ENCODE data around the gene SAPCD1. TPM values are rescaled to one million over a fixed set of nuclear protein-coding genes. Genes with fewer than 3 reads are reported as not detected.

SAPCD1 gene
- total RNA-seq, 1 donor from 2014 or later, result not detected

GRCh38 chr6:31740397-31741223, 21.8 kb upstream of the SAPCD1 start:
- no peak for TF ChIP-seq CTCF (IDR thresholded peaks at IDR 0.05; ENCODE audit: borderline replicate concordance)
- Histone ChIP-seq H3K36me3 (no peaks in the 10 kb centered on the region), H3K9me3 (replicated peaks) (no peaks in the 10 kb centered on the region), H3K4me1 (peaks cover 47% of the 10 kb centered on the region), H3K4me3 (peak overlapping the region; percentile 78), H3K27me3 (ENCODE audit: low read depth) (no peaks in the 10 kb centered on the region), H3K27ac (replicated peaks) (peak overlapping the region; percentile 62)
- no peak for DNase-seq
- intact Hi-C loops (cut with micrococcal nuclease), result no loop called here

GRCh38 chr6:31741815-31742214, 20.6 kb upstream of the SAPCD1 start:
- intact Hi-C loops (cut with micrococcal nuclease), result no loop called here
- H3K27me3 ChIP-seq (ENCODE audit: low read depth), result no peaks in the 10 kb centered on the region
- no peak for TF ChIP-seq CTCF (IDR thresholded peaks at IDR 0.05; ENCODE audit: borderline replicate concordance)
- H3K36me3 ChIP-seq, result no peaks in the 10 kb centered on the region
- H3K4me1 ChIP-seq, result peaks cover 37% of the 10 kb centered on the region
- DNase-seq, result no peak
- no peak overlapping the region for H3K4me3 ChIP-seq
- no peak overlapping the region for H3K27ac ChIP-seq (replicated peaks)
- no peaks in the 10 kb centered on the region for H3K9me3 ChIP-seq (replicated peaks)

GRCh38 chr6:31742894-31743293, 19.6 kb upstream of the SAPCD1 start:
- no peak overlapping the region for H3K27ac ChIP-seq (replicated peaks)
- no peak for DNase-seq
- intact Hi-C loops (cut with micrococcal nuclease), result no loop called here
- no peaks in the 10 kb centered on the region for H3K27me3 ChIP-seq (ENCODE audit: low read depth)
- H3K36me3 ChIP-seq, result no peaks in the 10 kb centered on the region
- no peaks in the 10 kb centered on the region for H3K9me3 ChIP-seq (replicated peaks)
- TF ChIP-seq CTCF (IDR thresholded peaks at IDR 0.05; ENCODE audit: borderline replicate concordance), result no peak
- H3K4me1 ChIP-seq, result peaks cover 26% of the 10 kb centered on the region
- H3K4me3 ChIP-seq, result no peak overlapping the region

- no peaks in the 10 kb centered on the region for H3K9me3 ChIP-seq (replicated peaks)
- DNase-seq, result no peak
- intact Hi-C loops (cut with micrococcal nuclease), result no loop called here
- no peaks in the 10 kb centered on the region for H3K27me3 ChIP-seq (ENCODE audit: low read depth)
- no peak overlapping the region for H3K27ac ChIP-seq (replicated peaks)
- peaks cover 12% of the 10 kb centered on the region for H3K4me1 ChIP-seq
- no peak overlapping the region for H3K4me3 ChIP-seq
- TF ChIP-seq CTCF (IDR thresholded peaks at IDR 0.05; ENCODE audit: borderline replicate concordance), result no peak
- H3K36me3 ChIP-seq, result no peaks in the 10 kb centered on the region
These were observed 18.0 kb upstream of the SAPCD1 start for GRCh38 chr6:31744422-31744821.

GRCh38 chr6:31749301-31750036, 13.0 kb upstream of the SAPCD1 start:
- no peak overlapping the region for H3K27ac ChIP-seq (replicated peaks)
- no peak for DNase-seq
- H3K9me3 ChIP-seq (replicated peaks), result no peaks in the 10 kb centered on the region
- H3K4me1 ChIP-seq, result no peaks in the 10 kb centered on the region
- TF ChIP-seq CTCF (IDR thresholded peaks at IDR 0.05; ENCODE audit: borderline replicate concordance), result no peak
- intact Hi-C loops (cut with micrococcal nuclease), result no loop called here
- no peaks in the 10 kb centered on the region for H3K36me3 ChIP-seq
- no peak overlapping the region for H3K4me3 ChIP-seq
- H3K27me3 ChIP-seq (ENCODE audit: low read depth), result no peaks in the 10 kb centered on the region
